ENCODE data around the gene HADHA. TPM values are rescaled to one million over a fixed set of nuclear protein-coding genes. Genes with fewer than 3 reads are reported as not detected.

The HADHA gene
- polyA plus RNA-seq, 1 of the 3 experiments (the other 2 are of a cell fraction) = 64.3 TPM

GRCh38 chr2:26169681-26170414, 74.6 kb downstream of the HADHA start:
- no peak for DNase-seq
- H3K27ac ChIP-seq (ENCODE audit: low read depth in 2 of 2, low read length in 1 of 2) = no peak overlapping the region
- H2AFZ ChIP-seq (ENCODE audit: low read depth) = no peak overlapping the region
- POLR2A ChIA-PET = no interaction called here
- H3K4me1 ChIP-seq (ENCODE audit: control insufficient read depth in 1 of 2, insufficient read depth in 2 of 2, low read depth in 1 of 2, low read length in 1 of 2) = peaks cover 0 to 12% of the 10 kb centered on the region in 2 experiments; a peak in 1 of 4 replicates
- no peaks in the 10 kb centered on the region for H3K27me3 ChIP-seq (ENCODE audit: insufficient read depth)
- H3K36me3 ChIP-seq (replicated peaks in 1 of 2; ENCODE audit: control insufficient read depth in 1 of 2, insufficient read depth in 2 of 2, low read length in 1 of 2) = no peaks in the 10 kb centered on the region
- H3K9me3 ChIP-seq = no peaks in the 10 kb centered on the region
- H4K20me1 ChIP-seq (ENCODE audit: insufficient read depth) = no peaks in the 10 kb centered on the region
- H3K4me2 ChIP-seq = no peak overlapping the region
- no peak overlapping the region for H3K4me3 ChIP-seq (ENCODE audit: low read depth in 2 of 2, low read length in 1 of 2)
- no peaks in the 10 kb centered on the region for H3K79me2 ChIP-seq (ENCODE audit: insufficient read depth)
- H3F3A ChIP-seq (replicated peaks; ENCODE audit: insufficient read depth) = no peaks in the 10 kb centered on the region
- CTCF ChIA-PET = interaction anchor here (1.3 to 1.5 kb wide), 2 partner anchors 11 to 161 kb away, joined by 3 to 5 read pairs; no protein-coding TSS in a partner anchor
- 88% methylated on average over 14 of the region's 14 CpGs for WGBS (ENCODE audit: low lambda C conversion rate)
- H3K9ac ChIP-seq = no peak overlapping the region
- H3K9me2 ChIP-seq = no peaks in the 10 kb centered on the region
- TF ChIP-seq RAD21 (IDR thresholded peaks at IDR 0.05; ENCODE audit: low read length) = no peak
- no peak for TF ChIP-seq CTCF (IDR thresholded peaks at IDR 0.05)
- no peak for TF ChIP-seq EZH2phosphoT487 (IDR thresholded peaks at IDR 0.05; ENCODE audit: borderline replicate concordance, low read depth)
- TF ChIP-seq PBX3 (IDR thresholded peaks at IDR 0.05) = no peak
- no peak for TF ChIP-seq YY1 (IDR thresholded peaks at IDR 0.05; ENCODE audit: low read depth)
- TF ChIP-seq CHD2 (IDR thresholded peaks at IDR 0.05; ENCODE audit: low read length, partially characterized antibody) = no peak
- no peak for TF ChIP-seq TCF12 (IDR thresholded peaks at IDR 0.05)
- no peak for TF ChIP-seq NFIC (IDR thresholded peaks at IDR 0.05; ENCODE audit: borderline replicate concordance)
- TF ChIP-seq TEAD4 (IDR thresholded peaks at IDR 0.05; ENCODE audit: borderline replicate concordance, insufficient read depth) = no peak
- no peak for TF ChIP-seq SIN3A (IDR thresholded peaks at IDR 0.05; ENCODE audit: borderline replicate concordance, low read depth, low read length)
- TF ChIP-seq RCOR1 (IDR thresholded peaks at IDR 0.05; ENCODE audit: low read length) = no peak
- TF ChIP-seq TAF1 (IDR thresholded peaks at IDR 0.05; ENCODE audit: borderline replicate concordance, low read depth, low read length) = no peak
- TF ChIP-seq GABPA (IDR thresholded peaks at IDR 0.05; ENCODE audit: low read depth) = no peak
- no peak for TF ChIP-seq GATA2 (CRISPR knock-in tag; IDR thresholded peaks at IDR 0.05)
- TF ChIP-seq MXI1 (IDR thresholded peaks at IDR 0.05; ENCODE audit: low read depth, low read length) = no peak
- TF ChIP-seq FOXJ3 (CRISPR knock-in tag; IDR thresholded peaks at IDR 0.05) = no peak
- TF ChIP-seq NRF1 (IDR thresholded peaks at IDR 0.05; ENCODE audit: low read depth, low read length) = no peak

All from SK-N-SH (cell line).